Fibroblast of villous mesenchyme (primary cell): ENCODE data around the gene ICE2. TPM values are rescaled to one million over a fixed set of nuclear protein-coding genes. Genes with fewer than 3 reads are reported as not detected.

ENCODE experiments used
- DNase-seq: peaks from one replicate; pipeline ENCODE4 v3.0.0-alpha.2; 2010; ENCODE audit warnings: low read depth
- H3K4me3 ChIP-seq: 2 replicates; pipeline ENCODE4 v1.5.1; 2011; ENCODE audit warnings: low read depth, mild to moderate bottlenecking, low read length
- total RNA-seq: library from RNA; depleted of rRNA; stranded (reverse); fragments of >200 nt; gene quantifications from 2 replicates; pipeline ENCODE4 v1.2.3, GENCODE V29; 2012
- TF ChIP-seq, protein P1 (sequence below): IDR thresholded peaks from 2 replicates; pipeline ENCODE4 v1.5.1; 2012; ENCODE audit warnings: low read depth, mild to moderate bottlenecking, low read length; ENCODE audit not compliant: insufficient read depth

The ICE2 gene
- total RNA-seq, 1 donor: 31.1 TPM

DNA sequence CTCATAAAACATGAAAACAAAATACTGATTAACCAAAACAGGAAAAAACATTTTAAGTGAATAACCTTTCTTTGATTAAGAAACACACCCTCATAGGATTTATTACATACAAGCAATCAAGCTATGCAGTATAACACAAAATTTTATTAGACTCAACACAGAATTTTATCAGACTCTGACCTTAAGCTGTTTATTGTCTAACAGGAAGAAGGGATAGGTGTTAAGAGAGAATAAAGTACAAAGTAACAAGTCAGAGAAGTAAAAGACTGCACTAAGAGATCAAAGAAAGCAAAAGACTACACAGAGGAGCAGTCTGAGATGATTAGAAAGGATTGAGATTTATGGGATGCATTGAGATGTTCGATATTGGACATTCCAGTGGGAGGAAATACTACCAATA, 37.6 kb downstream of the ICE2 start:
- TF ChIP-seq, protein P1, sequence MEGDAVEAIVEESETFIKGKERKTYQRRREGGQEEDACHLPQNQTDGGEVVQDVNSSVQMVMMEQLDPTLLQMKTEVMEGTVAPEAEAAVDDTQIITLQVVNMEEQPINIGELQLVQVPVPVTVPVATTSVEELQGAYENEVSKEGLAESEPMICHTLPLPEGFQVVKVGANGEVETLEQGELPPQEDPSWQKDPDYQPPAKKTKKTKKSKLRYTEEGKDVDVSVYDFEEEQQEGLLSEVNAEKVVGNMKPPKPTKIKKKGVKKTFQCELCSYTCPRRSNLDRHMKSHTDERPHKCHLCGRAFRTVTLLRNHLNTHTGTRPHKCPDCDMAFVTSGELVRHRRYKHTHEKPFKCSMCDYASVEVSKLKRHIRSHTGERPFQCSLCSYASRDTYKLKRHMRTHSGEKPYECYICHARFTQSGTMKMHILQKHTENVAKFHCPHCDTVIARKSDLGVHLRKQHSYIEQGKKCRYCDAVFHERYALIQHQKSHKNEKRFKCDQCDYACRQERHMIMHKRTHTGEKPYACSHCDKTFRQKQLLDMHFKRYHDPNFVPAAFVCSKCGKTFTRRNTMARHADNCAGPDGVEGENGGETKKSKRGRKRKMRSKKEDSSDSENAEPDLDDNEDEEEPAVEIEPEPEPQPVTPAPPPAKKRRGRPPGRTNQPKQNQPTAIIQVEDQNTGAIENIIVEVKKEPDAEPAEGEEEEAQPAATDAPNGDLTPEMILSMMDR: no peak
- DNase-seq: no peak
- H3K4me3 ChIP-seq: no peak overlapping the region

DNA sequence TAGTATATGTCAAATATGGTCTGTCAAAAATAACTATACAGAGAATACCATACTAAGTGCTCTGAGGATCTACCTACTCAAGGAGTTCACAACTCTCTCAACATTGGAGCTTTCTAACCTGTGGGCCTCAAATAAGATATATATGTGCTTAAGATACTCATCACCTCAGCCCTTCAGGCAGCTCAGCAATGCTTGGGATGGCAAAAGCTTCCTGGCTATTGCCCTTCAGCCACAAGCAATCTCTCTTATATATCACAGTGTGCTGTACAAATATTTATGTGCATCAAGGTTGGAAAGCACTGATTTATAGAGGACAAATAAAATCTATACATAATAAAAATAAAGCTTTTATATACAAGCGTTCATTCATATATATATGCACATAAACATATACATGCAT, 40.3 kb downstream of the ICE2 start:
- TF ChIP-seq, protein P1: no peak
- no peak overlapping the region for H3K4me3 ChIP-seq
- DNase-seq: no peak

- TF ChIP-seq, protein P1: no peak
- no peak for DNase-seq
Observed at GRCh38 chr15:60428935-60429334, 50.0 kb downstream of the ICE2 start.

GRCh38 chr15:60426870-60427508, 52.0 kb downstream of the ICE2 start:
- TF ChIP-seq, protein P1: no peak
- H3K4me3 ChIP-seq: no peak overlapping the region
- DNase-seq: peak; percentile 68

More at GRCh38 chr15:60428935-60429334, 50.0 kb downstream of the ICE2 start:
- H3K4me3 ChIP-seq: no peak overlapping the region

DNA sequence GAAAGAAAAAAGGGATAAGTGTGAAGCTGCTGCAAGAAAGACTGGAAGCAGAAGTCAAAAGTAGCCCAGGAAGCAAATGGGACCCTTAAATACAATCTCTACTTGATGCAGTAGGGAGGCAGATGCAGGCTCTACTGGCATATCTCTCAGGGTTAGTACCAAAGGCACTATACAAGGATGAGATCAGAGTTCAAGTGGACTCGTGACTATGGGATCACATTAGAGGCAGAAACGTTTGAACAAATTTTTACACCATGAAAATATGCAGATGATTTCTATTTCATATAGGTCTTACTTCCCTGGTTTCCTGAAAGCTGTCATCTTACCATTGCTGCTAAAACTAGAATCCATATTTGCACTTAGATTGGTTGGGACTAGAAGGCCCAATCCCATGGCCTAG, 53.5 kb downstream of the ICE2 start:
- H3K4me3 ChIP-seq: no peak overlapping the region
- no peak for DNase-seq
- TF ChIP-seq, protein P1: no peak

DNA sequence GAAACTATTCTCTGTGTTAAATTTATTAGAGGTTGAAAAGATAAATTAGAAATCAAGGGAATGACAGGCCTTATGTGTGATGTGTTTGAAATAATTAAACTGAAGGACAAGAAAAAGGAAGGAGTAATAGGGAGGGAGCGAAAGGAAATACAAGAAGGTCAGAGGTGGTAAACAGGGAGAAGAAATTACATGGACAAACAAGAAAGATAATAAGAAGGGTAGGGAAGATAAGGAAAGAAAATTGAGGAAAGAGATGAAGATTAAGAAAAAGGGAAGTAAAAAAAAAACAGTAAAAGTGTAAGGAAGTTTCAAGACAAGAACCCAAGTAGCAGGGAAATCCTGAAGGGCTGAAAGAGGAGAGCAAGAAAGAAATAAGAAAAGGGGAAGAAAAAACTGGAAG, 54.9 kb downstream of the ICE2 start:
- no peak for DNase-seq
- TF ChIP-seq, protein P1: no peak
- no peak overlapping the region for H3K4me3 ChIP-seq

GRCh38 chr15:60423537-60423936, 55.4 kb downstream of the ICE2 start:
- peak; percentile 90 for DNase-seq
- TF ChIP-seq, protein P1: no peak
- no peak overlapping the region for H3K4me3 ChIP-seq
